IPS-11a (cell line): Measurements from ENCODE around the gene BAG5.
"Not testable (repeated sequence)": the region's sequence is repeated elsewhere in the genome, so short reads cannot be mapped to it uniquely, and the experiment has no call there.

Experiments
- H3K4me3 ChIP-seq: one replicate; pipeline ENCODE4 v1.5.1; 2013; ENCODE audit warnings: low read depth, low read length, control low read depth

The BAG5 gene

GRCh38 chr14:103524002-103524935 is 38.2 kb downstream of the BAG5 start:
- H3K4me3 ChIP-seq, result no peak overlapping the region

- H3K4me3 ChIP-seq, result peak overlapping the region; percentile 86
Observed at GRCh38 chr14:103523575-103523954, 38.9 kb downstream of the BAG5 start.

GRCh38 chr14:103522649-103523574 is 39.5 kb downstream of the BAG5 start, which contains the start of gene CKB:
Gene CKB (minus strand): TSS chr14:103522830. CDS start chr14:103522493, 337 bp downstream.
- H3K4me3 ChIP-seq, result peak within 1 kb of the TSS; percentile 86

GRCh38 chr14:103521951-103522563 is 40.4 kb downstream of the BAG5 start:
- H3K4me3 ChIP-seq, result peak overlapping the region; percentile 86

- H3K4me3 ChIP-seq, result peak overlapping the region; percentile 86
Observed at GRCh38 chr14:103521438-103521950, 41.0 kb downstream of the BAG5 start.

GRCh38 chr14:103520657-103521437 is 41.6 kb downstream of the BAG5 start:
- peak overlapping the region; percentile 86 for H3K4me3 ChIP-seq

GRCh38 chr14:103520269-103520656 is 42.2 kb downstream of the BAG5 start:
- H3K4me3 ChIP-seq, result no peak overlapping the region

GRCh38 chr14:103519837-103520212 is 42.6 kb downstream of the BAG5 start:
- H3K4me3 ChIP-seq, result no peak overlapping the region

GRCh38 chr14:103519043-103519836 is 43.2 kb downstream of the BAG5 start:
- no peak overlapping the region for H3K4me3 ChIP-seq

GRCh38 chr14:103518422-103519042 is 43.9 kb downstream of the BAG5 start:
- H3K4me3 ChIP-seq, result no peak overlapping the region

GRCh38 chr14:103517721-103518421 is 44.6 kb downstream of the BAG5 start:
- no peak overlapping the region for H3K4me3 ChIP-seq

- H3K4me3 ChIP-seq, result no peak overlapping the region
Observed at GRCh38 chr14:103517174-103517566, 45.3 kb downstream of the BAG5 start.

GRCh38 chr14:103516426-103517173 is 45.9 kb downstream of the BAG5 start:
- H3K4me3 ChIP-seq, result no peak overlapping the region

- no peak overlapping the region for H3K4me3 ChIP-seq
Observed at GRCh38 chr14:103514596-103515421, 47.6 kb downstream of the BAG5 start.

GRCh38 chr14:103512701-103513611 is 49.5 kb downstream of the BAG5 start:
- no peak overlapping the region for H3K4me3 ChIP-seq

GRCh38 chr14:103512180-103512579 is 50.3 kb downstream of the BAG5 start:
- H3K4me3 ChIP-seq, result not testable (repeated sequence)
